Measurements from ENCODE around the gene FOXI1.

DNA sequence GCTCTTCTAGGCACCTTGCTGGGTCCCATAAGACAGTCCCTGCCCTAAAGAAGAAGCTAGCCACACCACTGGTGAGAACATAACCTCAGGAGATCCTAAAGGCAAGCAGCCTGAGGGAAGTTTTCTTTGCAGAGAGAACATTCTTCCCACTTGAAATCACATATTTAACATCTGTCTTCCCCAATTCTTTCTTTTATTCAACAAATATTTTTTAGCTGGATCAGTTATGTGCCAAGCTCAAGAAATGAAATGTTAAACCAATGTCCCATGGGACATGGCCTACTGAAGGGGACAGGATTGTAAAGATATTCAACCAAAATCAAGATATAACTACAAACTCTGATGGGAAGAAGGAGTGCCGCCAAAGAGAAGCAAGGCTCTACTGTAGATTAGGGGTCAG is 36.5 kb downstream of the FOXI1 start:
- no peak for TF ChIP-seq CTCF (IDR thresholded peaks at IDR 0.05)
- TF ChIP-seq POLR2AphosphoS5 (IDR thresholded peaks at IDR 0.05; ENCODE audit: low read depth, low read length) = no peak

All from Panc1 (cell line).